SK-N-SH treated with all-trans-retinoic acid at 6 μM for 48 hours (cell line): ENCODE measurements around the gene TECTB.

Experiments
- ATAC-seq: fragments of 200-7000 bp; cut with Tn5 transposase; 3 replicates; pipeline ENCODE4 v1.9.1; 2020; ENCODE audit warnings: mild to moderate bottlenecking, moderate library complexity
- ARNTL ChIP-seq: fragments of 450-650 bp; formaldehyde crosslinking; IDR thresholded peaks from 2 replicates; pipeline ENCODE4 v1.5.0; 2020; ENCODE audit warnings: low read depth, mild to moderate bottlenecking, moderate library complexity, borderline replicate concordance
- CSDC2 ChIP-seq: fragments of 250-450 bp; sonication (Bioruptor Pico); IDR thresholded peaks from 2 replicates; pipeline ENCODE4 v1.5.0; 2020; ENCODE audit warnings: mild to moderate bottlenecking, moderate library complexity
- CSRNP3 ChIP-seq: fragments of 250-450 bp; sonication (Bioruptor Pico); IDR thresholded peaks from 2 replicates; pipeline ENCODE4 v1.5.1; 2021; ENCODE audit warnings: mild to moderate bottlenecking, moderate library complexity
- ESRRG ChIP-seq: fragments of 250-450 bp; sonication (Bioruptor Pico); IDR thresholded peaks from 2 replicates; pipeline ENCODE4 v1.6.1; 2021; ENCODE audit warnings: mild to moderate bottlenecking
- GLIS3 ChIP-seq: fragments of 250-450 bp; sonication (Bioruptor Pico); IDR thresholded peaks from 2 replicates; pipeline ENCODE4 v1.5.0; 2020; ENCODE audit warnings: mild to moderate bottlenecking, moderate library complexity
- OSR1 ChIP-seq: fragments of 250-450 bp; sonication (Bioruptor Pico); IDR thresholded peaks from 2 replicates; pipeline ENCODE4 v1.8.0; 2022; ENCODE audit warnings: moderate library complexity, mild to moderate bottlenecking, inconsistent platforms
- PPARA ChIP-seq: fragments of 250-450 bp; sonication (Bioruptor Pico); IDR thresholded peaks from 2 replicates; pipeline ENCODE4 v1.5.0; 2020; ENCODE audit warnings: mild to moderate bottlenecking, borderline replicate concordance
- RARB ChIP-seq: fragments of 250-450 bp; sonication (Bioruptor Pico); IDR thresholded peaks from 2 replicates; pipeline ENCODE4 v1.8.0; 2021; ENCODE audit warnings: mild to moderate bottlenecking, moderate library complexity
- SNAI2 ChIP-seq: fragments of 250-450 bp; sonication (Bioruptor Pico); IDR thresholded peaks from 2 replicates; pipeline ENCODE4 v1.5.0; 2020; ENCODE audit warnings: mild to moderate bottlenecking, moderate library complexity
- TOX ChIP-seq: fragments of 250-450 bp; sonication (Bioruptor Pico); IDR thresholded peaks from 2 replicates; pipeline ENCODE4 v1.8.0; 2021; ENCODE audit warnings: mild to moderate bottlenecking, moderate library complexity, borderline replicate concordance
- TSHZ2 ChIP-seq: fragments of 250-450 bp; sonication (Bioruptor Pico); IDR thresholded peaks from 2 replicates; pipeline ENCODE4 v1.5.0; 2020; ENCODE audit warnings: mild to moderate bottlenecking, moderate library complexity
- ZC3H10 ChIP-seq: fragments of 250-450 bp; sonication (Bioruptor Pico); IDR thresholded peaks from 2 replicates; pipeline ENCODE4 v1.5.1; 2021; ENCODE audit warnings: mild to moderate bottlenecking, moderate library complexity
- ZFP30 ChIP-seq: fragments of 450-650 bp; formaldehyde crosslinking; IDR thresholded peaks from 2 replicates; pipeline ENCODE4 v1.5.0; 2022; ENCODE audit warnings: mild to moderate bottlenecking, moderate library complexity
- ZNF565 ChIP-seq: fragments of 450-650 bp; formaldehyde crosslinking; conservative IDR thresholded peaks from 2 replicates; pipeline ENCODE4 v1.5.0; 2020; ENCODE audit warnings: low read depth, mild to moderate bottlenecking, moderate library complexity
- ZNF70 ChIP-seq: fragments of 450-650 bp; formaldehyde crosslinking; IDR thresholded peaks from 2 replicates; pipeline ENCODE4 v1.5.0; 2020; ENCODE audit warnings: mild to moderate bottlenecking, moderate library complexity
- ZNF8 ChIP-seq: fragments of 450-650 bp; formaldehyde crosslinking; IDR thresholded peaks from 2 replicates; pipeline ENCODE4 v1.5.0; 2020; ENCODE audit warnings: mild to moderate bottlenecking, moderate library complexity
- TF ChIP-seq, protein P1 (sequence below): fragments of 250-450 bp; sonication (Bioruptor Pico); IDR thresholded peaks from 2 replicates; pipeline ENCODE4 v1.8.0; 2021; ENCODE audit warnings: low read depth, mild to moderate bottlenecking, moderate library complexity, borderline replicate concordance
- TF ChIP-seq, protein P2 (sequence below): fragments of 250-450 bp; sonication (Bioruptor Pico); IDR thresholded peaks from 2 replicates; pipeline ENCODE4 v1.8.0; 2020; ENCODE audit warnings: mild to moderate bottlenecking, moderate library complexity, borderline replicate concordance

TECTB gene

GRCh38 chr10:112258407-112258806, 24.8 kb upstream of the TECTB start (continued):
- TF ChIP-seq TSHZ2 (CRISPR knock-in tag), result no peak
- TF ChIP-seq SNAI2 (CRISPR knock-in tag), result no peak

DNA sequence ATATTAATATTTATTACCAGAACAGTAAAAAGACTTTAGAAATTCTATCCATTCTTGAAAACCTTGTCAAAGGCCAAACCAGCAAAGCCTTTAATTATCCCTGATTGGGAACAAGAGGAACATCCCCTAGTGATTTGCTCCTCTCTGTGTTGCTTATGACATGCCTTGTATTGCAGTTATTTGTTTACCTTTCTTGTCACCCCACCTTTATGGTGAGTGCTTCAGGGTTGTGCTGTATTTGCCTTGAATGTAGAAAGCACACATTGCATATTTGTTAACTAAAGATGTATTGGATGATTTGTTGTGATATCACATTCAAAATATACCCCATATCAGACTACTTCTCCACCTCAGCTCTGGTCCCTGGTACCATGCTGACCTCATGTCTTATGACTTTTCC, 23.5 kb upstream of the TECTB start:
- no peak for ATAC-seq
- TF ChIP-seq ZNF70 (CRISPR knock-in tag) (no peak), ZFP30 (no peak), TOX (no peak), TSHZ2 (CRISPR knock-in tag) (no peak), PPARA (no peak), ZNF565 (no peak)
- TF ChIP-seq, protein P1, sequence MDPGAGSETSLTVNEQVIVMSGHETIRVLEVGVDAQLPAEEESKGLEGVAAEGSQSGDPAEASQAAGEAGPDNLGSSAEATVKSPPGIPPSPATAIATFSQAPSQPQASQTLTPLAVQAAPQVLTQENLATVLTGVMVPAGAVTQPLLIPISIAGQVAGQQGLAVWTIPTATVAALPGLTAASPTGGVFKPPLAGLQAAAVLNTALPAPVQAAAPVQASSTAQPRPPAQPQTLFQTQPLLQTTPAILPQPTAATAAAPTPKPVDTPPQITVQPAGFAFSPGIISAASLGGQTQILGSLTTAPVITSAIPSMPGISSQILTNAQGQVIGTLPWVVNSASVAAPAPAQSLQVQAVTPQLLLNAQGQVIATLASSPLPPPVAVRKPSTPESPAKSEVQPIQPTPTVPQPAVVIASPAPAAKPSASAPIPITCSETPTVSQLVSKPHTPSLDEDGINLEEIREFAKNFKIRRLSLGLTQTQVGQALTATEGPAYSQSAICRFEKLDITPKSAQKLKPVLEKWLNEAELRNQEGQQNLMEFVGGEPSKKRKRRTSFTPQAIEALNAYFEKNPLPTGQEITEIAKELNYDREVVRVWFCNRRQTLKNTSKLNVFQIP (CRISPR knock-in tag), result no peak

DNA sequence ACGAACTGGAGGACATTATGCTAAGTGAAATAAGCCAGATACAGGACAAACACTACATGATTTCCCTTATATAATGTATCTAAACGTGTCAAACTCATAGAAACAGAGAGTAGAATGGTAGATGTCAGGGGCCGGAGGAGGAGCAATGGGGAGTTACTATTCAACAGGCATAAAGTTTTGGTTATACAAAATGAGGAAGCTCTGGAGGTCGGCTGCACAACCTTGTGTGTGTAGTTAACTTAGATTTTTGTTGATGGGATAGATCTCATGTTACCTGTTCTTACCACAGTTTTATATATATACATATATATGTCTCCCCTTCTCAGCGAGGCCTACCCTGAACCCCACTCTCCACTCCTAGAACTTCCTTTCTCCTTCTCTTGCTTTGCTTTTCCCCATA, 22.4 kb upstream of the TECTB start:
- no peak for TF ChIP-seq TOX
- no peak for TF ChIP-seq RARB (CRISPR knock-in tag)
- no peak for TF ChIP-seq ZNF8
- no peak for TF ChIP-seq ESRRG (CRISPR knock-in tag)
- TF ChIP-seq ARNTL, result no peak
- no peak for TF ChIP-seq ZNF565
- TF ChIP-seq ZC3H10 (CRISPR knock-in tag), result no peak
- TF ChIP-seq ZNF70 (CRISPR knock-in tag), result no peak
- TF ChIP-seq, protein P2, sequence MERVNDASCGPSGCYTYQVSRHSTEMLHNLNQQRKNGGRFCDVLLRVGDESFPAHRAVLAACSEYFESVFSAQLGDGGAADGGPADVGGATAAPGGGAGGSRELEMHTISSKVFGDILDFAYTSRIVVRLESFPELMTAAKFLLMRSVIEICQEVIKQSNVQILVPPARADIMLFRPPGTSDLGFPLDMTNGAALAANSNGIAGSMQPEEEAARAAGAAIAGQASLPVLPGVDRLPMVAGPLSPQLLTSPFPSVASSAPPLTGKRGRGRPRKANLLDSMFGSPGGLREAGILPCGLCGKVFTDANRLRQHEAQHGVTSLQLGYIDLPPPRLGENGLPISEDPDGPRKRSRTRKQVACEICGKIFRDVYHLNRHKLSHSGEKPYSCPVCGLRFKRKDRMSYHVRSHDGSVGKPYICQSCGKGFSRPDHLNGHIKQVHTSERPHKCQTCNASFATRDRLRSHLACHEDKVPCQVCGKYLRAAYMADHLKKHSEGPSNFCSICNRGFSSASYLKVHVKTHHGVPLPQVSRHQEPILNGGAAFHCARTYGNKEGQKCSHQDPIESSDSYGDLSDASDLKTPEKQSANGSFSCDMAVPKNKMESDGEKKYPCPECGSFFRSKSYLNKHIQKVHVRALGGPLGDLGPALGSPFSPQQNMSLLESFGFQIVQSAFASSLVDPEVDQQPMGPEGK, result no peak
- no peak for TF ChIP-seq GLIS3
- TF ChIP-seq OSR1, result no peak
- TF ChIP-seq CSRNP3 (CRISPR knock-in tag), result no peak
- no peak for TF ChIP-seq ZFP30
- no peak for TF ChIP-seq CSDC2 (CRISPR knock-in tag)
- no peak for ATAC-seq

DNA sequence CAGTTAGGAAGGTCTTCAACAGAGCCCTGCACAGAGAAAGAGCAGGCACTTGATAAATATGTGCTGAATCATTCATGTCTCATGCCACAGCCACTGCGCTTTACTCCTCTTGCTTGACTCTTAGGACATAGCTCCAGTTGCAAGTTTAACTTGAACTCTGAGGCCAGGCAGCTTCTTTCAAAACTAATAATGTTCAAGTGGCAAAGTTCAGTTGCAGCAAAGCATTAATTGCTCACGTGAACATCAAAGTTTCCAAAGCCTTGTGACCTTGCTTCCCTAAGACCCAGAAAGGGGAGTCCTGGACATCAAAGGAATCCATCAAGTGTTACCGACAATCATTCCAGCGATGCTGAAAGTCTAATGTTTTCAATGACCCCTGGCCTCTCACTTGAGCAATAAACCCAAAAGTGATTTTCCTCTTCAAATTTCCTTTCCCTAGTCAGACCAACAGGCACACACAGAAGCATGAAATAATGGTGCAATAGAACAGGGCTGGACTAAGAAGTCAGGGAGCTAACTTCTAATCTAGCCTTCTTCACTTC, 21.8 kb upstream of the TECTB start:
- no peak for ATAC-seq
- TF ChIP-seq ESRRG (CRISPR knock-in tag), result no peak
- TF ChIP-seq TSHZ2 (CRISPR knock-in tag), result no peak
- no peak for TF ChIP-seq ZNF565
- TF ChIP-seq, protein P1 (CRISPR knock-in tag), result no peak
- no peak for TF ChIP-seq ZFP30
